Bronchial epithelial cell (primary cell): ENCODE data around the gene TAF4. TPM values are rescaled to one million over a fixed set of nuclear protein-coding genes. Genes with fewer than 3 reads are reported as not detected.

Source experiments
- DNase-seq: peaks from one replicate; pipeline ENCODE4 v3.0.0-alpha.2; 2010; ENCODE audit warnings: low read depth
- FAIRE-seq: peaks from 2 replicates; lab custom pipeline; 2011; peaks lifted over from hg19 to GRCh38; lab: Jason Lieb, UNC
- H3K27me3 ChIP-seq: 2 replicates; pipeline ENCODE4 v1.5.1; 2011; ENCODE audit warnings: low read length; ENCODE audit not compliant: control insufficient read depth, insufficient read depth
- H3K36me3 ChIP-seq: 2 replicates; pipeline ENCODE4 v1.5.1; 2011; ENCODE audit warnings: low read length; ENCODE audit not compliant: control insufficient read depth, insufficient read depth
- H3K4me3 ChIP-seq: 2 replicates; pipeline ENCODE4 v1.5.1; 2011; ENCODE audit warnings: mild to moderate bottlenecking, low read depth, low read length, control low read depth
- total RNA-seq: library from RNA; depleted of rRNA; stranded (reverse); fragments of >200 nt; gene quantifications from 2 replicates; pipeline ENCODE4 v1.2.1, GENCODE V29; 2014
- TF ChIP-seq, protein P1 (sequence below): IDR thresholded peaks from 2 replicates; pipeline ENCODE4 v1.5.1; 2011; ENCODE audit warnings: mild to moderate bottlenecking, moderate library complexity, low read length, control low read depth, inconsistent platforms; ENCODE audit not compliant: insufficient read depth, severe bottlenecking

TAF4 gene
- total RNA-seq, 1 donor from 2014 or later, result 3.2 TPM

DNA sequence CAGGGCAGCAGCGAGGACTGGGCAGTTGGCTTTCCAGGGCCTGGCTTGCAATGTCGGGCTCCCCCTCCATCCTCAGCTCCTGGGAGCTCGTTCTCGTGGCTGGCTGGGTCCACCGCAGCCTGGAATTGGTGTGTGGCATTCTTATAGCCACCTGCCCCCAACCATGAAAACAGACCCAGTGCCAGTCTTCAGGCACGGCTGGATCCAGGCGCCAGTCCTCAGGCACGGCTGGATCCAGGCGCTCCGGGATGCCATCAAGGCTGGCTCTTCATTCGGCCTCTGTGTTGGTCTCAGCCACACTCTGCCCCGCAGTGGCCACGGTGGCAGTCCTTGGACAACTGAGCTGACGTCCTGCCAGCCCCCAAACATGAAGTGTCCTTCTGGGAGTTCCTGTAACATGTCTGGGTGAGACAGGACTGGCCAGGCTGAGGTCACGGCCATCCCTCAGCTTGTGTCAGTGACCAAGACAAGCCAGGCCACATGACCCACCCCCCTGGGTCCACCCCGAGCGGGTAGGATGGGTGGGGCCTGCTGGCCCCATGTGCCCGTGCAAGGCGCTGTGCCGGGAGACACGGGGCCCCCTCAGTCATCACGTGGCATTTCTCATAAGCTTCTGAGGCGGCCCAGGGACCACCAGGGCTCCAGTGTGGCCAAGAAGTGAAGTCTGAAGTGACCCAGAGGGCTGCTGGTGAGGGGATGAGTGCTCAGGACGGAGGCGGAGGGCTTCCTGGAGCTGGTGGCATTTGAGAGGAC lies 99.0 kb downstream of the TAF4 start:
- Histone ChIP-seq H3K36me3 (no peaks in the 10 kb centered on the region), H3K4me3 (no peak overlapping the region), H3K27me3 (peaks cover 5% of the 10 kb centered on the region)
- DNase-seq (no peak), FAIRE-seq (no peak)
- TF ChIP-seq, protein P1, sequence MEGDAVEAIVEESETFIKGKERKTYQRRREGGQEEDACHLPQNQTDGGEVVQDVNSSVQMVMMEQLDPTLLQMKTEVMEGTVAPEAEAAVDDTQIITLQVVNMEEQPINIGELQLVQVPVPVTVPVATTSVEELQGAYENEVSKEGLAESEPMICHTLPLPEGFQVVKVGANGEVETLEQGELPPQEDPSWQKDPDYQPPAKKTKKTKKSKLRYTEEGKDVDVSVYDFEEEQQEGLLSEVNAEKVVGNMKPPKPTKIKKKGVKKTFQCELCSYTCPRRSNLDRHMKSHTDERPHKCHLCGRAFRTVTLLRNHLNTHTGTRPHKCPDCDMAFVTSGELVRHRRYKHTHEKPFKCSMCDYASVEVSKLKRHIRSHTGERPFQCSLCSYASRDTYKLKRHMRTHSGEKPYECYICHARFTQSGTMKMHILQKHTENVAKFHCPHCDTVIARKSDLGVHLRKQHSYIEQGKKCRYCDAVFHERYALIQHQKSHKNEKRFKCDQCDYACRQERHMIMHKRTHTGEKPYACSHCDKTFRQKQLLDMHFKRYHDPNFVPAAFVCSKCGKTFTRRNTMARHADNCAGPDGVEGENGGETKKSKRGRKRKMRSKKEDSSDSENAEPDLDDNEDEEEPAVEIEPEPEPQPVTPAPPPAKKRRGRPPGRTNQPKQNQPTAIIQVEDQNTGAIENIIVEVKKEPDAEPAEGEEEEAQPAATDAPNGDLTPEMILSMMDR, result no peak

GRCh38 chr20:61965606-61966491 lies 99.8 kb downstream of the TAF4 start:
- Histone ChIP-seq H3K27me3 (peaks cover 5% of the 10 kb centered on the region), H3K36me3 (no peaks in the 10 kb centered on the region), H3K4me3 (no peak overlapping the region)
- no peak for DNase-seq
- TF ChIP-seq, protein P1, result no peak
- FAIRE-seq, result no peak

GRCh38 chr20:61964675-61965605 lies 100.7 kb downstream of the TAF4 start:
- Histone ChIP-seq H3K4me3 (no peak overlapping the region), H3K36me3 (no peaks in the 10 kb centered on the region), H3K27me3 (peaks cover 5% of the 10 kb centered on the region)
- TF ChIP-seq, protein P1, result no peak
- FAIRE-seq (no peak), DNase-seq (no peak)

DNA sequence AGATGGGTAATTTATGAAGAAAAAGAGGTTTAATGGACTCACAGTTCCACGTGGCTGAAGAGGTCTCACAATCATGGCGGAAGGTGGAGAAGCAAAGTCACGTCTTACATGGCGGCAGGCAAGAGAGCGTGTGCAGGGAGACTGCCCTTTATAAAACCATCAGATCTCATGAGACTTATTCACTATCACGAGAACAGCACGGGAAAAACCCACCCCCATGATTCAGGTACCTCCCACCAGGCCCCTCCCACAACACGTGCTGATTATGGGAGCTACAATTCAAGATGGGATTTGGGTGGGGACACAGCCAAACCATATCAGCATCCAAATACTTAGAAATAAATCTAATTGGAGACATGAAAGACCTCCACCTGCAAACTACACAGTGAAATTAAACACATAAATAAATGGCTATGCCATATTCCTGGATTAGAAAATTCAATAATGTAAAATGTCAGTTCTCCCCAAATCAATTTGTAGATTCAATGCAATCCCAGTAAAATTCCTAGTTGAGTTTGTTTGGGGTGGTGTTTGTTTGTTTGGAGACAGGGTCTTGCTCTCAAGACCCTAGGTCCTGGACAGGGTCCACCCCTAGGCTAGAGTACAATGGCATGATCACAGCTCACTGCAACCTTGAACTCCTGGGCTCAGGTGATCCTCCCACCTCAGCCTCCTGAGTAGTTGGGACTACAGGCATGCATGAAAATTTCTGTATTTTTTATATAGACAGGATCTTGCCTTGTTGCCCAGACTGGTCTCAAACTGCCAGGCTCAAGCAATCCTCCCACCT lies 101.6 kb downstream of the TAF4 start:
- FAIRE-seq (no peak), DNase-seq (no peak)
- Histone ChIP-seq H3K36me3 (no peaks in the 10 kb centered on the region), H3K4me3 (no peak overlapping the region), H3K27me3 (peaks cover 5% of the 10 kb centered on the region)
- TF ChIP-seq, protein P1, result no peak

DNA sequence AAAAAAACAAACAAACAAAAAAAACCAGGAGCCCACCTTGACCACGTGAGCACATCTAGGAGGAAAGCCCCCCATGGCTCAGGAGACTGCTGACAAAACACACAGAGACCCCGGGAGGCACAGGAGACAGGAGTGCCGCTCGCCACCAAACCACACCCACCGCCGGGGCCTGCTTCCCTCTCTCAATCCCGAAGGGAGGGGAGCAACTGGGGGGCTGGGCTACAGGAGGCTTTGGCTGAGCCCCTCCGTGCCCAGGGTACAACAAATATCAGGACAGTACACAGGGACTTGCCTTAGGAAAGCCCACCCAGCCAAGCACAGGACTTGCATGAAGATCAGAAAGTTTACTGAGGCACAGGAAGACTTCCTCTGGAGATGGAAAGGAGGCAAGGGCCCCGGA lies 102.5 kb downstream of the TAF4 start:
- FAIRE-seq (no peak), DNase-seq (no peak)
- TF ChIP-seq, protein P1, result no peak

More for the DNA sequence above, 102.5 kb downstream of the TAF4 start:
- no peak overlapping the region for H3K4me3 ChIP-seq
- H3K36me3 ChIP-seq, result no peaks in the 10 kb centered on the region
- peaks cover 5% of the 10 kb centered on the region for H3K27me3 ChIP-seq
